ENCODE results near the gene VPS26C. TPM values are rescaled to one million over a fixed set of nuclear protein-coding genes. Genes with fewer than 3 reads are reported as not detected.

Gene VPS26C
- total RNA-seq, 1 experiment from 2014 or later, result 40.5 TPM

DNA sequence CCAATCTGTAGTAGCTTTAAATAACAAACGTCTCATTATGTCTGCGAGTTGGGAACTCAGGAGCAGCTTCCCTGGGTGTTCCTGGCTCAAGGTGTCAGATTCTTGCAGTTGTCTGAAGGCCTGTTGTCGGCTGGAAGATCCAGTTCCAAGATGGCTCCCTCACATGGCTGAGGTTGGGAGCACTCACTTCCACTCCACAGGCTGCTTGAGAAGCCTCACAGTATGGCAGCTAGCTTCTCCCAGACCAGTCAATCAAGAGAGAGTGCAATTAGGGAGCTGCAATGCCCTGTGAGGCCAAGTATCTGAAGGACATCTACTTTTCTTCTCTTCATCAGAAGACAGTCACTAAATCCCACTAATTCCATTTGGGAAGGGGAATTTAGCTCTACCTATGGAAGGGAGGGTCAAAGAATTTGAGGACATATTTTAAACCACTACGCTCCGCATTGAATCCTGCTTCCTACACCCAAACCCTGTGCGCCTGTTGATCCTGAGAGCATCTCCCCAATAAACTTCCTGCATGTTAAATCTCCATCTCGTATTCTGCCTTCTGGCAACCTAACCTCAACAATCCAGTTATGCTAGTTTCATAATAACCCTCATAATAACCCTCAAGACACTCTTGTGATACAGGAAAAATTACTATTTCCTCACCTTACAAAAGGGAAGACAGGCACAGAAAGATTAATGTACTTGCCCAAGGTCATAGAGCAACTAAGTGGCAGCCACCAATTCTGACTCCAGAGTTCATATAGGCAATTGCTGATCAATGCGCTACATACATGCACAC lies 3.6 kb upstream of the VPS26C start:
- Histone ChIP-seq H3K36me3 (ENCODE audit: control insufficient read depth, insufficient read depth, low read length) (no peaks in the 10 kb centered on the region), H3K4me1 (no peaks in the 10 kb centered on the region), H3K4me3 (ENCODE audit: low read depth, low read length) (no peak overlapping the region), H3K27me3 (replicated peaks; ENCODE audit: control insufficient read depth, insufficient read depth, low read length) (no peaks in the 10 kb centered on the region), H3K9me3 (no peaks in the 10 kb centered on the region)
- H3K9me3 Mint-ChIP-seq (ENCODE audit: unreplicated experiment), result no peaks in the 10 kb centered on the region
- H3K4me1 Mint-ChIP-seq (ENCODE audit: low read depth, unreplicated experiment), result no peaks in the 10 kb centered on the region
- intact Hi-C loops (cut with micrococcal nuclease; ENCODE audit: unreplicated experiment), result no loop called here
- POLR2A ChIA-PET, result no interaction called here
- CTCF ChIA-PET, result no interaction called here
- peaks cover 24% of the 10 kb centered on the region for H3K36me3 Mint-ChIP-seq (ENCODE audit: insufficient read depth, unreplicated experiment)
- H3K27ac Mint-ChIP-seq (ENCODE audit: unreplicated experiment), result no peak overlapping the region
- no peak overlapping the region for H3K4me3 Mint-ChIP-seq (ENCODE audit: unreplicated experiment)
- no peaks in the 10 kb centered on the region for H3K27me3 Mint-ChIP-seq (ENCODE audit: insufficient read depth, unreplicated experiment)
- no TSS peak for BruUV-seq (replicated peaks)
- DNase-seq, result no peak
- TF ChIP-seq, protein P1, sequence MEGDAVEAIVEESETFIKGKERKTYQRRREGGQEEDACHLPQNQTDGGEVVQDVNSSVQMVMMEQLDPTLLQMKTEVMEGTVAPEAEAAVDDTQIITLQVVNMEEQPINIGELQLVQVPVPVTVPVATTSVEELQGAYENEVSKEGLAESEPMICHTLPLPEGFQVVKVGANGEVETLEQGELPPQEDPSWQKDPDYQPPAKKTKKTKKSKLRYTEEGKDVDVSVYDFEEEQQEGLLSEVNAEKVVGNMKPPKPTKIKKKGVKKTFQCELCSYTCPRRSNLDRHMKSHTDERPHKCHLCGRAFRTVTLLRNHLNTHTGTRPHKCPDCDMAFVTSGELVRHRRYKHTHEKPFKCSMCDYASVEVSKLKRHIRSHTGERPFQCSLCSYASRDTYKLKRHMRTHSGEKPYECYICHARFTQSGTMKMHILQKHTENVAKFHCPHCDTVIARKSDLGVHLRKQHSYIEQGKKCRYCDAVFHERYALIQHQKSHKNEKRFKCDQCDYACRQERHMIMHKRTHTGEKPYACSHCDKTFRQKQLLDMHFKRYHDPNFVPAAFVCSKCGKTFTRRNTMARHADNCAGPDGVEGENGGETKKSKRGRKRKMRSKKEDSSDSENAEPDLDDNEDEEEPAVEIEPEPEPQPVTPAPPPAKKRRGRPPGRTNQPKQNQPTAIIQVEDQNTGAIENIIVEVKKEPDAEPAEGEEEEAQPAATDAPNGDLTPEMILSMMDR (IDR thresholded peaks at IDR 0.05; ENCODE audit: insufficient read depth in 1 of 2, low read depth in 1 of 2, low read length in 1 of 2, severe bottlenecking in 1 of 2, unreplicated experiment in 1 of 2), result no peak

DNA sequence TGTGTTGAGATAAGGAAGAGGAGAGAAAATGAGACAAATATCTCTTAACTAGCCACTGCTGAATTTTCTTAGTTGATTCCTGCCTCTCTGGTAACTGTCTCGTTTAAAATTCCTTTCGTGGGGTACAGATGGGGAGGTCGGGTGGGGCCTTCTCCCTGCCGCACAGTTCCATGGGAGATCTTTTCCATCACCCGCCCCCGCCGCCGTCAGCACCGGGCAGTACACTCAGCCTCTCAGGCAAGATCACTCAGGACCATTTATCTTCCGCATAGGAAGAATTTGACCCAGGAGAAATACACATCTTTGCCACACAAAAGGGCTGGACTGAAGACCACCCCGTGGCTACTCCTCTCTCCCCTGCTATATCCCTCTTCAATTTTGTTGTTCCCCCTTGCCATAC lies 2.3 kb upstream of the VPS26C start:
- Mint-ChIP-seq H3K4me1 (ENCODE audit: low read depth, unreplicated experiment) (no peaks in the 10 kb centered on the region), H3K36me3 (ENCODE audit: insufficient read depth, unreplicated experiment) (peaks cover 24% of the 10 kb centered on the region), H3K27me3 (ENCODE audit: insufficient read depth, unreplicated experiment) (no peaks in the 10 kb centered on the region), H3K27ac (ENCODE audit: unreplicated experiment) (no peak overlapping the region), H3K9me3 (ENCODE audit: unreplicated experiment) (no peaks in the 10 kb centered on the region), H3K4me3 (ENCODE audit: unreplicated experiment) (peak overlapping the region; percentile 81)
- no TSS peak for BruUV-seq (replicated peaks)
- intact Hi-C loops (cut with micrococcal nuclease; ENCODE audit: unreplicated experiment), result no loop called here
- H3K27me3 ChIP-seq (replicated peaks; ENCODE audit: control insufficient read depth, insufficient read depth, low read length), result no peaks in the 10 kb centered on the region
- no peak overlapping the region for H3K4me3 ChIP-seq (ENCODE audit: low read depth, low read length)
- CTCF ChIA-PET, result no interaction called here
- POLR2A ChIA-PET, result no interaction called here
- H3K4me1 ChIP-seq, result no peaks in the 10 kb centered on the region
- H3K36me3 ChIP-seq (ENCODE audit: control insufficient read depth, insufficient read depth, low read length), result no peaks in the 10 kb centered on the region
- H3K9me3 ChIP-seq, result no peaks in the 10 kb centered on the region
- TF ChIP-seq, protein P1 (IDR thresholded peaks at IDR 0.05; ENCODE audit: insufficient read depth in 1 of 2, low read depth in 1 of 2, low read length in 1 of 2, severe bottlenecking in 1 of 2, unreplicated experiment in 1 of 2), result no peak
- no peak for DNase-seq

DNA sequence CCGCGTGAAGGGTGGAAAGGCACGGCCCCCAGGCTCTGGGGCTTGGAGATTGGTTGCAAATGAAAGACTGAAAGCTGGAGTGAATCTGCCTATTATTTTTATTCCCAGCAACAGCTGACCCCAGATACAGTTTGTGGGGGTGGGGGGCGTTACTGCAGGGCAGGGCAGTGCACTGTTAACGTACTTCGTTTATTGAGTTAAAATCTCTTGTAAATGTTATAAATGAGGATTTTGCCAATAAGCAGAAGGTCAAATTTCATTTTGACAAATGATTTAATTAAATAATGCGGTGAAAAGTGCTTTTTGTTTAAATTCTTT lies 1.0 kb upstream of the VPS26C start:
- no peak for DNase-seq
- CTCF ChIA-PET, result interaction anchor here (1.6 kb wide), 1 partner anchor 48 kb away, joined by 6 read pairs; no protein-coding TSS in a partner anchor
- TSS peak; percentile 83 for BruUV-seq (replicated peaks)
- no peaks in the 10 kb centered on the region for H3K9me3 ChIP-seq
- H3K36me3 ChIP-seq (ENCODE audit: control insufficient read depth, insufficient read depth, low read length), result no peaks in the 10 kb centered on the region
- intact Hi-C loops (cut with micrococcal nuclease; ENCODE audit: unreplicated experiment), result no loop called here
- H3K4me3 ChIP-seq (ENCODE audit: low read depth, low read length), result peak overlapping the region; percentile 81
- POLR2A ChIA-PET, result interaction anchor here (2.0 to 2.9 kb wide), 2 partner anchors 10 to 97 kb away, joined by 21 to 25 read pairs; partner anchors contain the start of gene DYRK1A
- Mint-ChIP-seq H3K36me3 (ENCODE audit: insufficient read depth, unreplicated experiment) (peaks cover 24% of the 10 kb centered on the region), H3K27me3 (ENCODE audit: insufficient read depth, unreplicated experiment) (no peaks in the 10 kb centered on the region), H3K27ac (ENCODE audit: unreplicated experiment) (peak overlapping the region; percentile 95), H3K4me3 (ENCODE audit: unreplicated experiment) (peak overlapping the region; percentile 81), H3K9me3 (ENCODE audit: unreplicated experiment) (no peaks in the 10 kb centered on the region), H3K4me1 (ENCODE audit: low read depth, unreplicated experiment) (no peaks in the 10 kb centered on the region)
- no peaks in the 10 kb centered on the region for H3K27me3 ChIP-seq (replicated peaks; ENCODE audit: control insufficient read depth, insufficient read depth, low read length)
- TF ChIP-seq, protein P1 (IDR thresholded peaks at IDR 0.05; ENCODE audit: insufficient read depth in 1 of 2, low read depth in 1 of 2, low read length in 1 of 2, severe bottlenecking in 1 of 2, unreplicated experiment in 1 of 2), result no peak
- H3K4me1 ChIP-seq, result no peaks in the 10 kb centered on the region

Data from Caco-2 (cell line).